Measurements from ENCODE around the gene SPATA18.

SPATA18 gene

GRCh38 chr4:52091801-52092200, 40.7 kb downstream of the SPATA18 start:
- H3K4me1 ChIP-seq (ENCODE audit: control insufficient read depth, insufficient read depth, low read length), result no peaks in the 10 kb centered on the region
- no peaks in the 10 kb centered on the region for H3K27me3 ChIP-seq (ENCODE audit: control insufficient read depth, insufficient read depth, low read length)
- H3K4me3 ChIP-seq (ENCODE audit: low read depth, low read length), result no peak overlapping the region
- no peak overlapping the region for H3K27ac ChIP-seq (ENCODE audit: low read depth, low read length)
- H3K36me3 ChIP-seq (ENCODE audit: control insufficient read depth, insufficient read depth, low read length), result no peaks in the 10 kb centered on the region
- no peaks in the 10 kb centered on the region for H3K9me3 ChIP-seq (ENCODE audit: control insufficient read depth, insufficient read depth, low read length)
- H3K9ac ChIP-seq (ENCODE audit: low read depth, low read length), result no peak overlapping the region

GRCh38 chr4:52093466-52093865, 42.4 kb downstream of the SPATA18 start:
- Histone ChIP-seq H3K4me3 (ENCODE audit: low read depth, low read length) (no peak overlapping the region), H3K9ac (ENCODE audit: low read depth, low read length) (no peak overlapping the region), H3K27ac (ENCODE audit: low read depth, low read length) (no peak overlapping the region), H3K36me3 (ENCODE audit: control insufficient read depth, insufficient read depth, low read length) (no peaks in the 10 kb centered on the region), H3K4me1 (ENCODE audit: control insufficient read depth, insufficient read depth, low read length) (no peaks in the 10 kb centered on the region), H3K9me3 (ENCODE audit: control insufficient read depth, insufficient read depth, low read length) (no peaks in the 10 kb centered on the region), H3K27me3 (ENCODE audit: control insufficient read depth, insufficient read depth, low read length) (no peaks in the 10 kb centered on the region)

- H3K9me3 ChIP-seq (ENCODE audit: control insufficient read depth, insufficient read depth, low read length), result no peaks in the 10 kb centered on the region
- H3K9ac ChIP-seq (ENCODE audit: low read depth, low read length), result no peak overlapping the region
- no peaks in the 10 kb centered on the region for H3K27me3 ChIP-seq (ENCODE audit: control insufficient read depth, insufficient read depth, low read length)
- no peak overlapping the region for H3K27ac ChIP-seq (ENCODE audit: low read depth, low read length)
- no peaks in the 10 kb centered on the region for H3K4me1 ChIP-seq (ENCODE audit: control insufficient read depth, insufficient read depth, low read length)
- no peaks in the 10 kb centered on the region for H3K36me3 ChIP-seq (ENCODE audit: control insufficient read depth, insufficient read depth, low read length)
- no peak overlapping the region for H3K4me3 ChIP-seq (ENCODE audit: low read depth, low read length)
These were observed 43.5 kb downstream of the SPATA18 start for GRCh38 chr4:52094376-52095145.

GRCh38 chr4:52095374-52095773, 44.3 kb downstream of the SPATA18 start:
- Histone ChIP-seq H3K4me1 (ENCODE audit: control insufficient read depth, insufficient read depth, low read length) (no peaks in the 10 kb centered on the region), H3K36me3 (ENCODE audit: control insufficient read depth, insufficient read depth, low read length) (no peaks in the 10 kb centered on the region), H3K27me3 (ENCODE audit: control insufficient read depth, insufficient read depth, low read length) (no peaks in the 10 kb centered on the region), H3K9me3 (ENCODE audit: control insufficient read depth, insufficient read depth, low read length) (no peaks in the 10 kb centered on the region), H3K27ac (ENCODE audit: low read depth, low read length) (no peak overlapping the region), H3K4me3 (ENCODE audit: low read depth, low read length) (no peak overlapping the region), H3K9ac (ENCODE audit: low read depth, low read length) (no peak overlapping the region)

- no peaks in the 10 kb centered on the region for H3K27me3 ChIP-seq (ENCODE audit: control insufficient read depth, insufficient read depth, low read length)
- H3K36me3 ChIP-seq (ENCODE audit: control insufficient read depth, insufficient read depth, low read length), result no peaks in the 10 kb centered on the region
- no peak overlapping the region for H3K9ac ChIP-seq (ENCODE audit: low read depth, low read length)
- H3K4me1 ChIP-seq (ENCODE audit: control insufficient read depth, insufficient read depth, low read length), result no peaks in the 10 kb centered on the region
- H3K4me3 ChIP-seq (ENCODE audit: low read depth, low read length), result no peak overlapping the region
- no peaks in the 10 kb centered on the region for H3K9me3 ChIP-seq (ENCODE audit: control insufficient read depth, insufficient read depth, low read length)
- H3K27ac ChIP-seq (ENCODE audit: low read depth, low read length), result no peak overlapping the region
These were observed 44.9 kb downstream of the SPATA18 start for GRCh38 chr4:52096048-52096447.

GRCh38 chr4:52098618-52099017, 47.5 kb downstream of the SPATA18 start:
- Histone ChIP-seq H3K9me3 (ENCODE audit: control insufficient read depth, insufficient read depth, low read length) (no peaks in the 10 kb centered on the region), H3K4me1 (ENCODE audit: control insufficient read depth, insufficient read depth, low read length) (no peaks in the 10 kb centered on the region), H3K9ac (ENCODE audit: low read depth, low read length) (no peak overlapping the region), H3K36me3 (ENCODE audit: control insufficient read depth, insufficient read depth, low read length) (no peaks in the 10 kb centered on the region), H3K4me3 (ENCODE audit: low read depth, low read length) (no peak overlapping the region), H3K27ac (ENCODE audit: low read depth, low read length) (no peak overlapping the region), H3K27me3 (ENCODE audit: control insufficient read depth, insufficient read depth, low read length) (no peaks in the 10 kb centered on the region)

- H3K36me3 ChIP-seq (ENCODE audit: control insufficient read depth, insufficient read depth, low read length), result no peaks in the 10 kb centered on the region
- H3K27ac ChIP-seq (ENCODE audit: low read depth, low read length), result no peak overlapping the region
- no peak overlapping the region for H3K9ac ChIP-seq (ENCODE audit: low read depth, low read length)
- H3K27me3 ChIP-seq (ENCODE audit: control insufficient read depth, insufficient read depth, low read length), result no peaks in the 10 kb centered on the region
- H3K4me3 ChIP-seq (ENCODE audit: low read depth, low read length), result no peak overlapping the region
- H3K9me3 ChIP-seq (ENCODE audit: control insufficient read depth, insufficient read depth, low read length), result no peaks in the 10 kb centered on the region
- no peaks in the 10 kb centered on the region for H3K4me1 ChIP-seq (ENCODE audit: control insufficient read depth, insufficient read depth, low read length)
These were observed 48.9 kb downstream of the SPATA18 start for GRCh38 chr4:52099860-52100461.

- Histone ChIP-seq H3K27ac (ENCODE audit: low read depth, low read length) (no peak overlapping the region), H3K4me1 (ENCODE audit: control insufficient read depth, insufficient read depth, low read length) (no peaks in the 10 kb centered on the region), H3K9me3 (ENCODE audit: control insufficient read depth, insufficient read depth, low read length) (no peaks in the 10 kb centered on the region), H3K27me3 (ENCODE audit: control insufficient read depth, insufficient read depth, low read length) (no peaks in the 10 kb centered on the region), H3K4me3 (ENCODE audit: low read depth, low read length) (no peak overlapping the region), H3K36me3 (ENCODE audit: control insufficient read depth, insufficient read depth, low read length) (no peaks in the 10 kb centered on the region), H3K9ac (ENCODE audit: low read depth, low read length) (no peak overlapping the region)
These were observed 51.5 kb downstream of the SPATA18 start for GRCh38 chr4:52102587-52102986.

- Histone ChIP-seq H3K9me3 (ENCODE audit: control insufficient read depth, insufficient read depth, low read length) (no peaks in the 10 kb centered on the region), H3K4me3 (ENCODE audit: low read depth, low read length) (no peak overlapping the region), H3K4me1 (ENCODE audit: control insufficient read depth, insufficient read depth, low read length) (no peaks in the 10 kb centered on the region), H3K27me3 (ENCODE audit: control insufficient read depth, insufficient read depth, low read length) (no peaks in the 10 kb centered on the region), H3K36me3 (ENCODE audit: control insufficient read depth, insufficient read depth, low read length) (no peaks in the 10 kb centered on the region), H3K27ac (ENCODE audit: low read depth, low read length) (no peak overlapping the region), H3K9ac (ENCODE audit: low read depth, low read length) (no peak overlapping the region)
These were observed 52.2 kb downstream of the SPATA18 start for GRCh38 chr4:52103319-52103718.

GRCh38 chr4:52105276-52105675, 54.2 kb downstream of the SPATA18 start:
- no peaks in the 10 kb centered on the region for H3K9me3 ChIP-seq (ENCODE audit: control insufficient read depth, insufficient read depth, low read length)
- H3K4me3 ChIP-seq (ENCODE audit: low read depth, low read length), result no peak overlapping the region
- no peaks in the 10 kb centered on the region for H3K4me1 ChIP-seq (ENCODE audit: control insufficient read depth, insufficient read depth, low read length)
- H3K27ac ChIP-seq (ENCODE audit: low read depth, low read length), result no peak overlapping the region
- no peak overlapping the region for H3K9ac ChIP-seq (ENCODE audit: low read depth, low read length)
- H3K36me3 ChIP-seq (ENCODE audit: control insufficient read depth, insufficient read depth, low read length), result no peaks in the 10 kb centered on the region
- no peaks in the 10 kb centered on the region for H3K27me3 ChIP-seq (ENCODE audit: control insufficient read depth, insufficient read depth, low read length)

GRCh38 chr4:52106191-52106590, 55.1 kb downstream of the SPATA18 start:
- Histone ChIP-seq H3K27me3 (ENCODE audit: control insufficient read depth, insufficient read depth, low read length) (no peaks in the 10 kb centered on the region), H3K9me3 (ENCODE audit: control insufficient read depth, insufficient read depth, low read length) (no peaks in the 10 kb centered on the region), H3K9ac (ENCODE audit: low read depth, low read length) (no peak overlapping the region), H3K36me3 (ENCODE audit: control insufficient read depth, insufficient read depth, low read length) (no peaks in the 10 kb centered on the region), H3K27ac (ENCODE audit: low read depth, low read length) (no peak overlapping the region), H3K4me3 (ENCODE audit: low read depth, low read length) (no peak overlapping the region), H3K4me1 (ENCODE audit: control insufficient read depth, insufficient read depth, low read length) (no peaks in the 10 kb centered on the region)
